Measurements from ENCODE around the gene MYMK.
A peak's percentile ranks its signal among the peaks of the same experiment; 100 is the strongest.

The MYMK gene

DNA sequence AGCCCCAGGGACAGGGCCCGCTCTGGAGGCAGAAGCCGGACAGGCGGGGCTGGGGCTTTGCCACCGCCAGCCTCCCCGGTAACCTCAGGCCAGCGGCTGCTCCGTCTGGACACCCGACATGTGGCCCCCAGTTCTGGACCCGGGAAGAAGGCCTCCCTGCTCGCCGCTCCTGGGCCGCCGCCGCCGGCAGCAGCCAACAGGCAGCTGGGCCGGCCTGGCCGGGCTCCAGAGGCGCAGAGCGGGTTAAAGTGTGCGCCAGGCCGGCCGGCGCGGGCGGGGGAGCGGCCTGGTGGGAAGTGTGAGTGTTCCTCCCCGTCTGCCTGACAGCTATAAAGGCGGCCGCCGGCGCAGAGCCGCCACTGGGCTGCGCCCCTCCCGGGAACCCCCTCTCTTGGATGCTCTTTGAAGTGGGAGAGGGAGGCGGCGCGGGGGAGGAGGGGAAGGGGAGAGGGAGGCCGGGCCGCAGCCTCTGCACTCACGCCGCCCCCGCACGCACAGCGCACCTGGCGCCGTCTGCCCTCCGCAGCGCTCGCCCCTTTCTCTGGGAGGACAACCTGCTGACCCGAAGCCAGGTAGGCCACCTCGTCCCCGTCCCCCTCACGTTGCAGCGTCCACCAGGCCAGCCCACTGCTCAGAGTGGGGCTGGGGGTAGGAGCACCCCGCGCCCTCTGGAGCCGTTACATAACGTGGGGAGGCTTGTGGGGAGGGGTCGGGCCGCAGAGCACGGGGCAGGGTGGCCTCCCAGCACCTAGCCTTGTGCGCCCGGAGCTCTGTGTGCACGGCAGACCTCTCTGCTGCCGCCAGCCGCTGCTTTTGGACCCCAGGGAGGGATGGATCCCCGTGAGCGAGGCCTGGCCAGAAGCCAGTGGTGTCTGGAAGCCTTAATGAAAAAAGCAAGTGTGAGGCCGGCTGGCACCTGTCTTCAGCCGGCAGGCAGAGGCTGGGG, 9.9 kb upstream of the MYMK start, which contains the start of gene ADAMTSL2:
ADAMTSL2 (plus strand) TSS at position 359 of the 946 bp plus-strand sequence. CDS start 2,009 bp downstream, outside the sequence.
- peak; percentile 45 for DNase-seq (ENCODE audit: low read depth)

DNA sequence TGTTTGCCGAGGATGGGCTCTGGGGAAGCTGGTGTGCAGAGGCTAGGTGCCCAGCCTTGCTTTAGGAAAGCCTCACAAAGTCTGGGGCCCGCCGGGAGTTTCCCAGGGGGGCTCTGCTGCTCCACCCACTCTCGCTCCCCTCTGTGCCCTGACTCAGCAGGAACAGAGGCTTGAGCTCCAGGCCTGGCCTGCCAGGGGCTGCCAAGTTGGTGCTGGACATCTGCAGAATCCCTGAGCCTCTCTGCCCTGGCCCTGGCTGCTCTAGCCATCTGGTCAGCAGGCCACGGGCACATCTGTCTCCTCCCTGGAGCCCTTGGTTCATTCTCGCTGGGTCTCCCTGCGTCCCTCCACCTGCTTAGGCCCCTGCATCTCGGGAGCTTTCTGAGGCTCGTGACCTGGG, 9.1 kb upstream of the MYMK start:
- no peak for DNase-seq (ENCODE audit: low read depth)

DNA sequence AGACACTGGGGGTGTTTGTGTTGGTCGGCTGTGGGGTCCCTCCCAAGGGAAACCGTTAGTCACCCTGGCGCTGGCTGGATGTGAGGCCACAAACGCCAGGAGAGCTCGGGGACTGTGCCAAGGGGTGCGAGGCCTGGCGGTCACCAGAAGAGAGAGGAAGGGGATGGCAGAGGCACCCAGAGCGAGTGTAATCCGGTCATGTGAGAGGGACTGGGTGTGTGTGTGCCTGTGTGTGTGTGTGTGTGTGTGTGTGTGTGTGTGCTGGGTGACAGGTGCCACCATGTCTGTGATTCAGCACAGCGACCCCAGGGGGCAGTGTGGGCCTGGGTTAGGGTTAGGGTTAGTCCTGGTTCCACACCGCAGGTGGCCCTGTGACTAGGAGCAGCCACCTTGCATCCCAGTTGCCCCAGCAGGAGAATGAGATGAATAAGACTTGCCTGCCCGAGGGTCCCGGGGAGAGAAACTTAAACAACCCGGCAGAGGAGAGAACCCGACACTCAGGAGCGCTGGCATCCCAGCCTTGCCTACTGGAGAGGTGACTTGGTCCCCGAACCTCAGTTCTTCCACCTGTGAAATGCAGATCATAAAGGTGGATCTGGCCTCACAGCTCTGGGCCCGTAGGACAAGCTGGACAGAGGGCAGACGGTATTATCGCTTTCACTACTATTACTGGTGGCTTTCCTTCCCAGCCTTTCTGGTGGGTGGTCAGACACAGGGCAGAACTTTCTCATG, 8.3 kb upstream of the MYMK start:
- peak; percentile 30 for DNase-seq (ENCODE audit: low read depth)

DNA sequence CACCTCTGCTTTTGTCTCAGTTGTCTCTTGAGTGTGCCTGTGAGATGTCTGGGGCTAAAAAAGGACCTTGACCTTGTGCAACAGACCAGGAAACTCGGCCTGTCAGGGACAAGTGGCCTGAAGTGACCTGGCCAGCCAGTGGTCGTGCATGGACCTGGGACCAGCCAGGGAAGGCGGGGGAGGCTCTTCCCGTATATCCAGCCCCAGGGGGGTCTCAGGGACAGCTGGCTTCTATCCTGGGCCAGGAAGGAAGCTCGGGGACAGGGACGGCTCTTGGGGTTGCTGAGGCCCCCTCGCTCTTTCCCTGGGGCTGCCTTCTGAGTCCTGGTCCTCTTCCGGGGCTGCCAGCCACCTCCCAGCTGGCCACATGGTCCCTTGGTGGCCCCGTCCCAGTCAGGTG, 6.5 kb upstream of the MYMK start:
- DNase-seq (ENCODE audit: low read depth), result no peak

DNA sequence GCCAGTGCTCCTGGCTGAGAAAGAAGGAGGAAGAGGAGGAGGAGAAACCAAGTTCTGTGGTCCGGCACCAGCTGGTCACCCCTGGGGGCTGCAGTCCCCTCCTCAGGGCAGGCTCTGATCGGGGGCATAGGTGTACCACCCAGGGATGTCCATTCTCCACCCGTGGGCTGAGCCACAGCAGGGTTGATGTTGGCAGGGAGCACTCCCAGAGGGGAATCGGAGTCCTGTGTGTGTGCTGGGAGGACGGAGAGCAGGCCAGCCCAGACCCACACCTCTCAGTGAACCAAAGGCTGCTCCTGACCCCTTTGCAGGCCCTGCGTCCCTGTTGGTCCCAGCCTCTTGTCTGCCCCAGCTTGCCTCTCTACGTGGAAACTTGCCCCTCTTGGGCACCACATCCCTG, 5.1 kb upstream of the MYMK start:
- no peak for DNase-seq (ENCODE audit: low read depth)

DNA sequence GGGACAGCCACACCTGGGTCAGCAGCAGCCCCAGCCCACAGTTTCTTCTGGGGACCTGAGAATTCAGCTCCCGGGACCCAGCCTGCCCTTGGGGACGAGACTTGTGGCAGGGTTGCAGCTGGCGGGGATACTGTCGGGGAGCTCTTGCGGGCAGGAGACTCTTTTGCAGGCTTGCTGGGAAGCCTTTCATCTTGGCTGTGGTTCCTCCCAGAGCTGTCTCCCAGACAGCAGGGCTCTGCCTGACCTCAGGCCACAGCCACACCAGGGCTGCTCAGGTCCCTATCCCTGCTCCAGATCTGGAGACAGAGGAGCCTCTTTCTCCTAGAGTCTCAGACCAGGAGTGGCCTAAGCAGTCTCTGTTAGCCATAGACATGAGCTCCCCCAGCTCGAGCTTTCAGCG, 4.7 kb upstream of the MYMK start:
- no peak for DNase-seq (ENCODE audit: low read depth)

DNA sequence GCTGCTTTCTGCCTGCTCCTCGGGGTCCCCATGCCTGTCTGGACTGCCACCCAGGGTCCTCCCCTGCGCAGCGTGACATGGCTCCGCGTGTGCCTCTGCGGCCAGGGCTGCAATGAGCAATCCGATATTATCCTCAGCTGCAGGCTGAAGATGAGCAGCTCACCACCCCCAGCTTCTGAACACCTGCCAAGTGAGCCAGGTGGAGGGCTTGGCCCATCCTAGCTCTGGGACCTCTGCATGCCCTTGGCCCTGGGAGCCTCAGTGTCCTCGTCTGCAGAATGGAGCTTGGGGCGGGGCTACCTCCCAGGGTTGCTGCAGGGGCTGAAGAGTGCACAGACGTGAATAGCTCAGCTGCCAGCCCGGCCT, 4.1 kb upstream of the MYMK start:
- no peak for DNase-seq (ENCODE audit: low read depth)

DNA sequence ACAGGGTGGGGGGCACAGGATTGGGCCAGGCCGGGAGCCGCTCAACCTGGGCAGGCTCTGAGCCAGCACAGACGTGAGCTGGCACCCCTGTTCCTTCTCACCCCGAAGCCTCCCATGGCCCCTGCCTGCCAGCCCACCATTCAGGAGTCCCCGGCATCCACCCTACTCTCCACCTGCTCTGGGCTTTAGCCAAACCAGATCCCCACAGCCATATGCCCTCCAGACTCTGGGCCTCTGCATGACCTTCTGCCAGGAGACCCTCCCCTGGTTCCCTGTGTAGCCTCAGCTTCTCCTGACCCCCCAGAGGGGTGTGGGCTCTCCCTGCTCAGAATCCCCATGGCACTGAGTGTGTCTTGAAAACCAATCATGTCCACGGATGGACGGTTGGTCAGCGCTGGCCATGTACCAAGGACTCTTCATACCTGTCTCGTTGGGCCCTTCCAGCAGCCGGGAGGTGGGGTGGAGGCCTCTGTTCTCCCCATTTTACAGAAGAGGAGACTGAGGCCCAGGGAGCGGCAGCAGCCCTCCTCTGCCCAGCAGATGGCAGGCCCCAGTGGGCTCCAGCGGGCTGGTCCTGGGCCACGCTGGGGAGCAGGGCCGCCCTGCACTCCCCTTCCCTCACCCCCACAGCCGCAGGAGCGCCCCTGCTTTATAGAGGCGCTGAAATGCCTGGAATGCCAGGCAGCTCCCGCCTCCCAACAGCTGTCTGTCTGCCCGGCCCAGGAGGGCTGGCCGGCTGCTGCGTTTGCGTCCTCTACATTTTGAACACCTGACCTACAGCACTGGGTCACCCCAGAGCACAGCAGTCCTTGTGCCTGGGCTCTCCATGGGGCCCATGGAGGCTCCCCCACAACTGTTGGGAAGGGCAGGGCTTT, 3.5 kb upstream of the MYMK start:
- DNase-seq (ENCODE audit: low read depth), result no peak

DNA sequence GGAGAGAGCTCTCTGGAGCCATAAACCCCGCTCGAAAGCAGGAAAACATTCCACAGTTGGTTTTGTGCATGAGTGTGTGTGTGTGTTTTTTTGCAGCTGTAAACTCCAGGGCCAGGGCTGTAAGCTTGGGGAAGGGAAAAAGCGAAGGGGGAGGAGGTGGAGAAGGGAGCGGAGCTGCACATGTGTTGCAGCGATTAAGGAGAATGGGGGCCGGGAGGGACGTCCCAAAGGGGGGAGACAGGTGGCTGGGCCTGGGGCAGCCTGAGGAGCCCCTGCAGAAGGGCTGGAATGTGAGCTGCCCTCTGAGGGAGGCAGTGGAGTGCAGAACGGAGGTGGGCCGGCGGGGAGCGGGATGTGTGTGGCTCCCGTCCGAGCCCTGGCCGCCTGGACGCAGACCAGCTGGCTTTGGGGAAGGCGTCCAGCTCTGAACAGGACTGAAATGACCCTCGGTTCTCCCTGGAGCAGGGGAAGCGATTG, 2.7 kb upstream of the MYMK start:
- no peak for DNase-seq (ENCODE audit: low read depth)

DNA sequence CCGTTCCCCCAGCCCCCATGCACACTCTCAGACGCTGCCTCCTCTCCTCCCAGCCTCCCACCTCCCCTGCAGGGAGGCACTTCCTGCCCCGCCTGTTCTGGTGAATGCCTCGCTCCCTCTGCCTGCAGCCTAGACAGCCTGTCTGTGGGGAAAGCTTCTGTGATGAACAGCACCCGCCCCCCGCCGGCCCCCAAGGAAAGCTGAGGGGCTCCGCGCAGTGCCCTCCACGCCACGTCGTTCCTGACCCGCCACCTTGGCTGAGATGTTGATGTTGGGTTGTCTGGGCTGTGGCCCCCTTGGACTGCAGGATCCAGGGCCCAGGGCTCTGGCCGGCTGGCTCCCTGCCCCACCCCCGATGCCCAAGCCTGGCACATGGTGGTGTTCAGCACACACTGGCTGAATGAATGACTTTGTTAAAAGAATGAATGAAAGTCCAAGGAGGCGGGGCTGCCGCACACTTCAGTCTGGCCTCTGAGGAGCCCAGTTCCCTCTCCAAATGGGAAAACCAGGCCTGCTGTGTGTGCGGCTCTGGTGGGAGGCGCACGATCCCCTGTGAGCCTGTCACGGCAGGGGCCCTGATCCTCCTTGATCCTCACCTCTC, 2.1 kb upstream of the MYMK start:
- DNase-seq (ENCODE audit: low read depth), result no peak

DNA sequence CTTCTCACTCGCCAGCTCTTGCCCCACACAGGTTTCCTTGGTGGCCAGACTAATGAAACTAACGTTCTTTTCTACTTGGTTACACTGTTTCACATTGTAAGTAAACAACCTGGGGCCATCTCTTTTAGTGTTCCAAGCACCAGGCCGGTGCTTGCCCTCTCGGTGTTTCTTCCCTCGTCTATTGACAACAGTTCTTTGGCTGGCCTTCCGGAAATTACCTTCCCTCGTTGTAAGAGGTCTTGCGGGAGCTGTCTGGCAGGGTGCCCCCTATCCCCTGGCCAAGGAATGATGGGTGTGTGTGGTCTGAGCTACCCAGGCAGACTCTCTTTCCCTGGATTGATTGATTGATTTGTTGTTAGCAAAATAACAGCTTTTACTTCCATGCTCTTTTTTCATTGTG, 918 bp upstream of the MYMK start:
- no peak for DNase-seq (ENCODE audit: low read depth)

DNA sequence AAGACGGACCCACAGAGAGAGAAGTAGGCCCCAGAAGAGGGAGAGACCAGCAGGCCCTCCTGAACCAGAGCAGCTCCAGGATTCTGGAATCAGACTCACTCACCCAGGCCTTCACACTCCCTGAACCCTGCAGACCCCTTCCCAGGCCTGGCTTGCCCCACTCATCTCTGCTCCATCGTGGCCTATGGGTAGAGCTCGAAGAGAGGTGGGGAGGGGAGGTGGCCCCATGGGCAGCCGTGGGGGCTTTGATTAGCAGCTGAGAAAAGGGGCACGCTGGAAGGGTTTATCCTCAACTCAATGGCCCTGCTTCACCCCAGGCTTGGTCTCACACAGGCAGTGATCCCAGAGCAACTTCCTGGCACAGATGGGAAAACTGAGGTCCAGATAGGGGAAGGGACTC, 613 bp downstream of the MYMK start:
- DNase-seq (ENCODE audit: low read depth), result no peak

DNA sequence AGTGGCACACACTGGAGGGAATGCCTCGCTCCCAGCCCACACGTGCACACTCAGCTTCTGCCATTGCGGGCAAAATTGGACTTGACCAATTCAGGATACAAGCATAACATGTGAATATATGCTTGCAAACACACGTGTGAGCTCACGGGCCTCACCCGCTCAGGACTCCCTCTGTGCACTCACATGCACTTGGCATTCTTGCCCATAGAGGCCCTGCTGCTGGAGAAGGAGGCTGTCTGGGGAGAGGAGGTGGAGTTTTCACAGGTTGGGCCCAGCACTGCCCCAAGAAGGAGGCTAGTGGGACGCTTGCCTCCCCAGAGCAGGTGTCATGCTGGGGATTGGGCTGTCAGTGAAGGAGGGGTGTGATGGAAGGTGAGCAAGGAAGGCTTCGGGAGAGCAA, 1.7 kb downstream of the MYMK start:
- no peak for DNase-seq (ENCODE audit: low read depth)

DNA sequence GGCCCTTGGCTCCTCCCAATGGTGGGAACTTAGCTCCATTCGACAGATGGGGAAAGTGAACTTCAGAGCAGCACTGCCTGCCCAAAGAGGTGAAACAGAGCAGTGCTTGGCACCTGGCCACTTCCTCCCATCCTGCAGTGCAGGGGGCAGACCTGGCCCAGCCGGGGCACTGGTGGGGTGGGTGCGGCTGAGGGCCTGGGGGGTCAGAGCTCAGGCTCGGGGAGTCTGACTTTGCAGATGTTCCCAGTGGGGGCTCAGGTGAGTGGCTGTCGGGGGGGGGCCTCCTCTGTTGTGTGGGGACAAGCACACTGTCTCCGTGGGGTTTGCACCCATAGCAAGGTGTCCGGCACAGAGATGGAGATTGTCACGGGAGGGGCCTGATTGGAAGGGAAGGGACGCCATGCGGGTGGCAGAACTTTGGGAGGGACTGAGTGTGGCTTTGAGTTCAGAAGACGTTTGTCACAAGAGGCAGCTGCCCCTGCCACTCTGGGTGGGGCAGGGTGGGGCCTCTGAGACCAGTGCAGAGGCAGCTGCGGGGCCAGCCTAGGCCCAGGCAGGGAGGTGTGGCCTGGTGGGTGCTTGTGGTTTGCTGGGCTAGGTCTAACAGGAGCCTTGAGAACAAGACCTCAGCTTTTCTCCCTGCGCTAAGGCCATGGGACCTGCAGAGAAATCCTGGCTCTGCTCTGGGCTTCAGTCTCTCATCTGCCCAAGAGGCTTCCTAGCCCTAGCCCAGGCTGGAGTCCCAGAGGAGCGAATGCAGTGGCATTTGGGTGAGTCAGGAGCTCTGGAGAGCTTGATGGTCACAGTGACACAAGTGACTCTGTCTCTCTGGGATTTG, 2.5 kb downstream of the MYMK start:
- no peak for DNase-seq (ENCODE audit: low read depth)

DNA sequence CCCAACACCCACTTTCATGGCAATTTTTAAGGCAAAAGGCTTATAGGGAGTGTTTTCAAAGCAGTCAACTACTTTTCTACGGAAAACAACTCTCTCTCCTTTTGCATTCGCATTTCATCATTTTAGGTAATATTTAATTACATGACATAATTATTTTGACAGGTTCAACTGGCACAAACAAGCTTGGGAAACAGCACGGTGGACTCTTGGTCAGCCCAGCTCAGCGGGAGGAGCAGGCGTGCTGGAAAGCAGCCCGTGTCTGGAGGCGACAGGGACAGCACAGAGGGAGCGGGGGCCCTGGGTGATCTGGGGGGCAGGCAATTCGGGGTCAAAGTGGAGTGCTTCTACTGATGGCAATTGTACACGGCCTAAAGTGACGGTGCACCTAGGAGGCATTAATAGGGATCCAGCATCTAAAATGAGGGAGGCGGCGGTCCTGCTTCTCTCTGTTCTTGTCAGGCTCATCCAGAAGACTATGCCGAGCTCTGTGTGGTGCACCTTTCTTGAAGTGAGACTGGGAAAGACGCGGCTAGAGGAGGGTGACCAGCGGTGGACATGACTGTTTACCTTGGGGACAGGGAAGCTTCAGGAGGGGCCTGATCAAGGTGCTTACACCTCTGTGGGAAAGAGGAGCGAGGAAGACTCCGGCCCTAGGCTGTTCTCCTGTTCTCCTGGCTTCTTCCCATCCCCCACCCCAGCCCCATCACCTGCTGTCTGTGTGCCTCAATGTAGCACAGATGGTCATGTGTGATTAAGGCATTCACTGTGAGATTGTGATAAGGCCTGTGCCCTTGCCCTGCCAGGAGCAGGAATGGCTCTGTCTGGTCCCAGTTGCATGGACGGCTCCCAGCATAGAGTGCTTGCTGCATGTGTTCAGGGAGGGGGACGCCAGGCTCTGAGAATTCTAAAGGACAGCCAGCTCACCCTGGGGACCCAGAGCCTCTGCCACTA, 3.4 kb downstream of the MYMK start:
- no peak for DNase-seq (ENCODE audit: low read depth)

DNA sequence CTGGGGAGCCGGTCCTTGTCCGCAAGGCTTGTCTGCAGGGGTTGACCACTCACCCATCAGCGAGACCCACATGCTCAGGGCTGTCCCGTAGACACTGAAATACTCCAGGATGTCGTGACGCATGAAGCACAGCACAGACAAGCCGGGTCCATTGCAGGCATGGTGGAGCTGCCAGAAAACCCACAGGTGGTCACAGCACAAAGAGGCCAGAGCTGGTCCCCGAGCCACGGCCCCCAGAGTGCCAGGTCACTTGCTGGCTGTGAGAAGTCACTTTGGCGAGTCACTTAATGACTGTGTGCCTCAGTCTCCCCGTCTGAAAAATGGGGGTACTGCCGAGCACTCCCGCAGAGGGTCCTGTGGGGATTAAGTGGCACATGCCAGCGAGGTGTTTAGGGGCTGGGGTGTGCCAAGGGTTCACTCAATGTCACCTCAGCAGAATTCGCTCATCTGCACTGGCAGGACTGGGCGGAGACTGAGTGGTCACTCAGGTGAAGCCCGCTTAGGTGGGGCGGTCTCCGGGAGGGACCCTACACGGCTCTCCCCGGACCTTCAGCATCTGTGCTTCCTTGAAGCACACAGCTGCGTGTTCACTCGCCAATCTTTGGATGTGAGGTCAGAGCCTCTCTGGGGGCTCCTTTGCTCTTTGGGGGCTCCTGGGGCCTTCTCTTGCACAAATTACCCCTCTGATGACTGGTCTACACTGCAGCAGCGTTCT, 4.5 kb downstream of the MYMK start:
- DNase-seq (ENCODE audit: low read depth), result no peak

DNA sequence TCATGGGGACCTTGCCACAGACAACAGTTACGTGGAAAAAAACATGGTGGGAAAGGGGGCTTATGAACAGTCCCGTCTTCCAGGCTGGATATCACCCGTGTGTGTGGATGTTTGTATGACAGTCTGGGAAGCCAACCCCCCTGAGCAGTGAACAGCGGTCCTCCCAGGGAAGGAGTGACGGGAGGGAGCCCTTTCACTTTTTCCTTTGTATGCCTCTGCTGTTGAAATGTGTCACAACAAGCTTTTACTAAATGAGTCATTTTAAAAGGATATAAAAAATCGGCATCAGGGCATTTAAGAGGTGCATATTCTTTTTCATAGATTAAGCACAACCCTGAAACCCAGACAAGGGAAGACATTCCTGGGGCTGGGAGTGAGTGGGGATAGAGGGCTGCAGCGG, 5.1 kb downstream of the MYMK start:
- DNase-seq (ENCODE audit: low read depth), result no peak

DNA sequence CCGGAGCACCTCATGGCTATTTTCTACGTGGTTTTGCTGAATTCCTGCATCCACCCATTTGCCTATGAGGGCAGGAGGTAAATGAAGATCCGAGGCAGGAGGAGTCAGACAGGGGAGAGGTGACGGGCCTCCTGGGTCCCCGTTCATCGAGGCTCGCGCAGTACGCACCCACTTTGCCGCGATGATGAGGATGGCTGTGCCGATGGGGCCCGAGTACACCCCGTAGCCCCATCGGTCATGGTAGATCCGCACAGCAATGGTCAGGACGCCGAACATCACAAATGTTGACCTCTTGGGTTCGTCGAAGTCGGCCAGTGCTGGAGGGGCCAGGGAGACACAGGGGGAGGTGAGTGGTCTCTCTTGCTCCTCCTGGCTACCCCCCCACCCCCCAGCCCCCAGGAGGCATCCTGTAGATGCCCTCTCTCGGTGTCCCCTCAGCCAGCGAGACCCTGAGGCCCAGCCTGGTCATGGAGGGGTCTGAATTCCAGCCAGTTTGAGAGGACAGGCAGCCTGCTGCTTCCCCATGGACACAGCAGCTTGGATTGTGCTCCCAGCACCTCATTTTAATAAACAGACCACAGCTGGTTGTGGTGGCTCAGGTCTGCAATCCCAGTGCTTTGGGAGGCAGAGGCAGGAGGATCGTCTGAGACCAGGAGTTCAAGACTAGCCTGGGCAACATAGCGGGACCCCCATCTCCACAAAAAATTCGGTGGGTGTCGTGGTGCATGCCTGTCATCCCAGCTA, 5.9 kb downstream of the MYMK start:
- no peak for DNase-seq (ENCODE audit: low read depth)

All from stimulated activated CD8-positive, alpha-beta memory T cell treated with anti-CD3 and anti-CD28 coated beads, Interleukin-12 subunit alpha, Interleukin-12 subunit beta, amount 100 ng/mL, for 4 hours (primary cell).